ENCODE results near the gene CHD5. TPM values are rescaled to one million over a fixed set of nuclear protein-coding genes. Genes with fewer than 3 reads are reported as not detected.
A peak's percentile ranks its signal among the peaks of the same experiment; 100 is the strongest.

The CHD5 gene
- total and polyA plus RNA-seq, 12 donors = 0.01 to 0.78 (median 0.17) TPM

- DNase-seq (peak in 1 of 2 donors; percentile 9), ATAC-seq (no peak)
- no peaks in the 10 kb centered on the region for H3K9me3 ChIP-seq
- no peak overlapping the region for H3K27ac ChIP-seq
- no peak for TF ChIP-seq CTCF (IDR thresholded peaks at IDR 0.05)
- no peak overlapping the region for H3K4me3 ChIP-seq
- peaks cover 0 to 9% (median 3%) of the 10 kb centered on the region in 7 donors for H3K27me3 ChIP-seq
- H3K4me1 ChIP-seq = peaks cover 0 to 20% (median 0%) of the 10 kb centered on the region in 9 donors
- intact Hi-C loops (cut with DNase I) = loop anchor here in 1 of 10 donors (5.0 kb wide), 1 partner anchor 44 kb away; no protein-coding TSS in a partner anchor
- WGBS, 2 donors = 86 to 92% methylated on average over 23 of the region's 23 CpGs
- H3K36me3 ChIP-seq = peaks cover 0 to 75% (median 0%) of the 10 kb centered on the region in 9 donors
These were observed 83.6 kb downstream of the CHD5 start for GRCh38 chr1:6096243-6097116.

GRCh38 chr1:6095511-6096242 lies 84.4 kb downstream of the CHD5 start:
- WGBS, 2 donors = 86 to 89% methylated on average over 13 of the region's 13 CpGs

GRCh38 chr1:6094801-6095505 lies 85.2 kb downstream of the CHD5 start:
- no peaks in the 10 kb centered on the region for H3K9me3 ChIP-seq
- WGBS, 2 donors = 88 to 89% methylated on average over 21 of the region's 21 CpGs
- peaks cover 0 to 15% (median 0%) of the 10 kb centered on the region in 9 donors for H3K4me1 ChIP-seq
- no peak overlapping the region for H3K27ac ChIP-seq
- intact Hi-C loops (cut with DNase I) = loop anchor here in 1 of 10 donors (5.0 kb wide), 1 partner anchor 43 kb away; no protein-coding TSS in a partner anchor
- ATAC-seq = no peak
- peaks cover 0 to 2% (median 0%) of the 10 kb centered on the region in 7 donors for H3K27me3 ChIP-seq
- peaks cover 0 to 89% (median 0%) of the 10 kb centered on the region in 9 donors for H3K36me3 ChIP-seq
- no peak for TF ChIP-seq CTCF (IDR thresholded peaks at IDR 0.05)
- peak in 1 of 2 donors; percentile 4 for DNase-seq
- no peak overlapping the region for H3K4me3 ChIP-seq

More at GRCh38 chr1:6095511-6096242, 84.4 kb downstream of the CHD5 start:
- H3K36me3 ChIP-seq = peaks cover 0 to 82% (median 0%) of the 10 kb centered on the region in 9 donors
- H3K4me3 ChIP-seq = no peak overlapping the region
- no peak for DNase-seq
- no peaks in the 10 kb centered on the region for H3K9me3 ChIP-seq
- intact Hi-C loops (cut with DNase I) = loop anchor here in 1 of 10 donors (5.0 kb wide), 1 partner anchor 43 kb away; no protein-coding TSS in a partner anchor
- TF ChIP-seq CTCF (IDR thresholded peaks at IDR 0.05) = no peak
- peaks cover 0 to 20% (median 0%) of the 10 kb centered on the region in 9 donors for H3K4me1 ChIP-seq
- no peak for ATAC-seq
- H3K27ac ChIP-seq = no peak overlapping the region
- H3K27me3 ChIP-seq = peaks cover 0 to 3% (median 0%) of the 10 kb centered on the region in 7 donors
